Head of caudate nucleus (tissue), 42 donors: ENCODE data around the gene RMDN2.
A peak's percentile ranks its signal among the peaks of the same experiment; 100 is the strongest.

Source experiments
- DNase-seq, 42 donors: peaks; one replicate each; pipeline versions ENCODE4 v3.0.0 to v3.0.0-alpha.2; 2020 to 2021; ENCODE audit warnings: mixed read lengths in 7 of 42
- intact Hi-C: fragments of 100-400 bp; cut with DNase I; formaldehyde crosslinking; loops from one replicate; pipeline ENCODE4 v1.15.0; 2022

RMDN2 gene

DNA sequence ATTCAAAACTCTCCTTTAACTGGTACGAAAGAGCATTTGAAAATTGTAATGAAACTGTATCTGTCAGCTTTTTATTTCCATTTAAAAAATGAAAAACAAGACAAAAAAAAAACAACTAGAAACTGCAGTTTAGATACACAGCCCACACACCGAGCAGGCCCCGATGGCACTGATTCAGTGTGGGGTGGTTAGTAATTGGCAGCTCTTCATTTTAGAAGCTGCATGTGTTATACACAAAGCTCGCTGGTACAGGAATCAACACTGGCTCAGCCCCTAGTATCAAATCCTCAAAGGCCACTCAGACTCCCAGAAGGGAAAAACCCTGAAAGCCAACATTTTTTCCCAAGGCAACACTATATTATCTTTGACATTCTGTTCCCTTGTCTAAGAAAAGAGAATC, 30.5 kb upstream of the RMDN2 start:
- DNase-seq: no peak
- intact Hi-C loops: no loop called here

DNA sequence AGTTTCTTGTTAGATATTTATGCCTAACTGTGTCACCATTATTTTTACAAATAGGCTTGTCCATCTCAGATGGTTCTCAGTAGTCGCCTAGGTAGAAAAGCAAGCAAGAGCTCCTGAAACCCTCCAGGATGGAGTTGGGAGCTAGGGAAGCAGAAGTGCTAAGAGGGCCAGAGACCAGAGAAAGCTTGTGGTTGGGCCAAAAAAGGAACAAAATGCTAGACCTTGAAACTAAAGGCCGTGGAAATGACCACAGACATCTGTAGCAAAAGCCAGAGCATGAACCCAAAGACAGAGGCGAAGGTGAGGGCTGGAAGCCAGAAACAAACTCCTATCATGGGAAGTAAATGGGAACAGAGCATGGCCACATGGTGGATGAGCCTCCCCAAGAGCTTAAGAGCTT, 29.9 kb upstream of the RMDN2 start:
- peak in 2 of 42 donors; percentile 9 to 17 for DNase-seq
- intact Hi-C loops: no loop called here

DNA sequence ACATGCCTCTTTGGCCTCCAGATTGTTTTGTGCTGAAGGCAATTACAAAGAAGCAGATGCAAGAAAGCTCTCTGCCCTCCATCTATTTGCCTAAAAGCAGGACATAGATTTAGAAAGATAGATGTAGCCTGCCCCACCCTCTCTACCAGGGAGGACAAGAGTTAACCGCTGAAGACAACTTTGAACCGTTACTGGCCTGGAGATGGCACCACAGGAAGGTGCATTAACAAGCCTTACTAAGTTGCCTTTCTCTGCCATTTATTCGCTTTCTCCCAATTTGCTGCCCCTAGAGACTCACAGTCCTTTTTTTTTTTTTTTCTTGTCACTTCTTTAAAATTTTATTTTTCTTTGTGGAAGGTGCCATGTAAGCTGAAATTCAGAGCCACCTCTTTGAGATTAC, 28.8 kb upstream of the RMDN2 start:
- intact Hi-C loops: no loop called here

DNA sequence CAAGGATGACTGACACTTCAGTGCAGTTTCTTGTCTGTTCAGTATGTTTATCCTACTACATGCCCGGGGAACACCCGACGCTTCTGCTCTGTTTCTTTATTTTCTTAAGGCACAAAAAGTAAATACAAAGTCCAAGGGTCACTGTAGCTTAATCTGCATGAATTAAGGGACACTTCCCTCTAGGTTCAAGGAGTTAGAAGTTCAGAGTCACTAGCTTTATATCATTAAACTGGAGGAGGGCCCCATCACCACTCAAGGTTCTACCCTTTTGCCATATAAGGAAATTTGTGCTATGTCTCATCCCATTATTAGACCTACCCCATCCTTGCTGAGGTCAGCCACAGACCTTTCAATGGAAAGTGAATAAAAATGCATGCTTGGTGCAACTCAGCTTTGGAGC, 27.6 kb upstream of the RMDN2 start:
- no peak for DNase-seq
- intact Hi-C loops: no loop called here

More for the DNA sequence above, 28.8 kb upstream of the RMDN2 start:
- DNase-seq: no peak

DNA sequence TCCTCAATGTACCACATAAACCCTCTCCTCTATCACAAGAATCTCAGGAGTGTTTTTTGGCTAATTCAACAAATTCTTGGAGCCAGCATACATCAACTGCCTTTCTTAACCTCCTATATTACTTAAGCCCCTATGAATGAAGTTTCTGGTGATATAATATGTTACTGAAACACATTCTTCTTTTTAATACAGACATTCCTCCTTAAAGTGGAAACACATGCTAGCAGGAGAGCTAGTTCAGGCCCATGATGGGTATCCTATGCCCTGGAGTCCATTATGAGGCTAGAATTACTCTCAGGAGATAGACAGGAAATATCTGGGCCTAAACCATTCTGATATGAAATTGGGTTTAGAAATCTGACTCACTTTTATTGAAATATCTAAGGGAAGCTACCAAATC, 26.6 kb upstream of the RMDN2 start:
- intact Hi-C loops: no loop called here
- DNase-seq: no peak

DNA sequence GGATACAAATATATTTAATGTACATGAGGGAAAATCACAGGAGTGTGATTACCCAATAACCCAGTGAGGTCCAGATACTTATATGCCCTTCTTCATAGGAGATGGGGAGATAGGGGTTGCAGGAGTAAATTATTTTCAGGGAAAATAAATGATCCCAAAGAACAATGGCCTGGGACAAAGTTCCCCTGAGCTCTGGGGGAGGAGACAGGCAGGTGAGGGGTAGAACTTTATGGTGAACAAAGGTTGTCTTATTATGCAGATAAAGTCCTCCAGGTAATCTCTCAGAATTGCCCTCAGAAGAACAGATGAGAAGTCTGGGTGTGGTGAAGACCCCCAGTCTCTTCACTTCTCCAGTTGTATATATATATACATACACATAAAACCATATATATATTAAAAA, 22.1 kb upstream of the RMDN2 start:
- intact Hi-C loops: no loop called here
- DNase-seq: no peak

DNA sequence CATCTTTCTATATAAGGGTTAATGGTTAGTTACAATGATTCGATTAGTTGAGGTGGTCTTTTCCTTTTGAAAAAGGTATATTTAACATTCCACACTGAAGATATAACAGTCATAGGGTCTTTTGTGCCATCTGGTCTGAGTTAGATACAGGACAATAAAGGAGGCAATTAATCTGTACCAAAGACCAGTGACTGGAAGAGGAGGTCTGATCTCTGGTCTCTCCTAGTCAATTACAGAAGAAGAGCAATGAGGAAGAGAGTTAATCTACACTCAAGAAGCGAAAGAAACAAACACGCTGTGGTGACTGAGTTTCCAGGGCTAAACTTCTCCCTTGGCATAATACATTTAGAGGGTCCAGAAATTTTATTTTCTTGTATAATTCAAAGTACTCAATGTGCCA, 20.7 kb upstream of the RMDN2 start:
- DNase-seq: no peak
- intact Hi-C loops: no loop called here

DNA sequence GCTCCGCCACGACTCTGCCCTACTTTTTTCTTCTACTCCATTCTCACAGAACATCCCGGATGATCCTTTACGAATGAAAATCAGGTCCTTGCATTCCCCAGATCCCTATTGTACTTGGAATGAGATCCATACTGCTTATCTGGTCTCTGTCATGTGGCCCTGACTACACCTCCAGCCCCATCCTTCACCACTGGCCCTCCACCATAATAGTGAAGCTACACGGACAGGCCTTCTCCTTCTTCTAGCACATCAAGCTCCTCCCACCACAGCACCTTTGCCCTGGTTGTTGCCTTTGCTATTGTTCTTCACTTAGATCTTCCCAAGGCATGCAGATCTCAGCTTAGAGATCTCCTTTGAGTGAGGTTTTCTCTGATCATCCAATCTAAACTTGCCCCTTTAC, 20.1 kb upstream of the RMDN2 start:
- DNase-seq: no peak
- intact Hi-C loops: no loop called here

DNA sequence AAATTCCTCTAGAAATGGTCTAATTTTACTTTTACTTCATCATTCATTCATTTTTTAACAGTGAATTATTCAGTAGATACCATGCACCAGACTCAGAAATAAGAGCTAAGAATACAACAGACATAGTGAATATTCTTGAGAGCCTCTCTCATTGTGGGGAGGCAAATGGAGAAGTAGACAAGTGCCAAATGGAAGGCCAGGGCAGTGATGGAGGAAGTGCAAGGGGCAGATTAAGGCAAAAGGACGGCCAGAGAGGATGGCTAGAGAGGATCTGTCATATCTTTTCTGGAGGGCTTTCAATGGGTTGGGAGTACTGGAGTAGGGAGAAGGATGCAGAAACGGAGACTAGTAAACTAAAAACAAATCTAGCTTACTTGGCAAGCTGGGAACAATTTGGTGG, 19.0 kb upstream of the RMDN2 start:
- DNase-seq: no peak
- intact Hi-C loops: no loop called here

DNA sequence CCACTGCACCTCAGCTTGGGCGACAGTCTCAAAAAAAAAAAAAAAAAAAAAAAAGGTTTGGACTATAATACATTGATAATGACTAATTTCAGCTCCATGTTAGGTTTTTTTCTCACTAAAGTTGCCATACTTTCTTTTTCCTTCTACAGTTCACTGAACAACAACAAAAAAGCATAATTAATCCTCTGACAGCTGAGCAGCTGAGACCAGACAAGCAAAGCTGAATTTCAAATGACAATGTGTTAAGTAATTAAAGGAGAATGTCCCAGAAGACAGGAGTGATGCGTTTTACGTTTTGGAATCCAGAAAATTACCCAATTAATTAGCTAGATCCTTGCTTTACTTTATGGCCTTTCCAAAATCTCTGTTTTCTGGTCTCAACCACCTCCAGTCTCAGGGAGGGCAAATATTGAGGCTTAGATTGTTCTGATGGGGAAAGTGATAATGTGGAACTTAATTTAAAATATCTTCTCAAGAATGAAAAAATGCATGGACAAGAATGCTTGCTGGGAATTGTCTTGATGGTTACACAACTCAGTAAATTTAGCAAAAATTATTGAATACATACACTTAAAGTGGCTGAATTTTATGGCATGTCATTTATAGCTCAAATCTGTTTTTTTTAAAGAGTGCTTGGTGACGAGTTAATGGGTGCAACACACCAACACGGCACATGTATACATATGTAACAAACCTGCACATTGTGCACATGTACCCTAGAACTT, 17.4 kb upstream of the RMDN2 start:
- intact Hi-C loops: no loop called here
- DNase-seq: no peak

DNA sequence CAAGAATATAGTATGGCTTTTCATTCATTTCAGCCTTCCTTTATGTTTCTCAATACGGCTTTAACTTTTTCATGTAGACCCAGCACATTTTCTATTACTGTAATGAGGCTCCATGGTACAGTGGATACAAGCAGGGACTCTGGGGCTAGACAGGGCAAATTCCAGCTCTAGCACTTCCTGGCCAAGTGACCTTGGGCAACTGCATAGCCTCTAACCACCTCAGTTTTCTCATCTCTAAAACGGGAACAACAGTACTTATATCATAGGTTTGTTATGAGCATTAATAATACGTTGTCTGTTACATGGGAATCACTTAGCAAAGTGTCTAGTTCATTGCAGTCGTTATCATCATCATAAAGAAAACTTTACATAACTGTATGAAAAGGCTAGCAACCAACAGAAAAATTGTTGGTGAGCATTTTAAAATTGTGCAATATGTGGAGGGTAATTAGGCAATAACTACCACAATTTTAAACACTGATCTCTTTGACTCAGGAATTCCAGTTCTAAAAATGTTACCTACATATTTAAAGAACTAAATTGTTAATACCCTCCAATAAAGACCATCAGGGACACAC, 13.7 kb upstream of the RMDN2 start:
- intact Hi-C loops: no loop called here
- DNase-seq: no peak

DNA sequence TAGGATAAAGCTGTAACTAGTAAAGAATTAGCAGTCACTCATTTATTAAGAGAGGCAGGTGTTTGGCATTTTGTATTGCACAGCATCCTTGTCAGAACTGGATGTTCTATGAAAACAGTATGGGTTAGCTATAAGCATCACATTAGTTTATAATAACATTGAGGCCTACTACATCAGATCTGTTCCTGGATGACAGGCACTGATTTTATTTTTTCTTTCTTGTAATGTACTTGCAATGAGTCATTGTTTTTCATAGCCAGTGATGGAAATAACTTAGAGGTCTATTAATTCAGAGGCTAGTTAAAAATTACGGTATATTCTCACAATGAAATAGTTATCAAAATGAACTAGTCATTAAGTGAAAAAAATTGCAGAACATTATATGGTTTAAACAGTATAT, 13.0 kb upstream of the RMDN2 start:
- intact Hi-C loops: no loop called here
- no peak for DNase-seq

DNA sequence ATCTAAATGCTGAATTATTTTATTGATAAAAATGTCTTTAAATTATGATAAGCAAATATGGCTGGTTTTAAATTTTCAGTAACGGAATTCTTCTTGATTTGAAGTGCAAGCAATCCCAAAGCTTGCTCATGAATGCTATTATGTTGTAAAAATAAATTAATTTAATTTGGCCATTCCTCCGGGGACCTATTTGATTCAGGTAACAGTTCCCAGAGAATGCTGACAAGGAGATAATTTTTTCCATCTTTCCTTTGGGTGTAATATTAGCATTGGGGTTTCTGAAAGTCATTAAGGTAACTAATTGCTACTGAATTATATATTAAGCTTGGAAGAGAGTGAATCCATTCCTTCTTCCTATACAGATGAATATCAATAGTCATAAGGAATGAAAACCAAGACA, 12.5 kb upstream of the RMDN2 start:
- no peak for DNase-seq
- intact Hi-C loops: no loop called here

DNA sequence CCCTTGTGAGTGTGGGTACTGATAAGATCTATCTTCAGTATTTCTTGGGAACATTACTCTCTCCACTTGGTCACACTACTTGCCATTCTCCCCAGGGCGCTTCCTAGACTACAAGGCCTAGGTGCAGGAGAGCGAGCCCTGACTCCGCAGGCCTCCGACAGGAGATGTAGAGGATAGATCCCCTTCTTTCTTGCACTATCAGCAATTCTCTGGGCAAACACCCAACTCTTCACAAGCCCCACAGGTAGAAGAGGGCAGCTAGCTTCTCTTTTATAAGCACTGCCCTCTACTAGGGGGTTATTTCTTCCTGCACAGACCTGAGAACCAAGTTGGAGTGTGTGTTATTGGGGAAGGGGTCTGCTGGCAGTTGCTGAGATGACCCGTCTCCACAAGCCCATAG, 10.7 kb upstream of the RMDN2 start:
- intact Hi-C loops: no loop called here
- DNase-seq: no peak

DNA sequence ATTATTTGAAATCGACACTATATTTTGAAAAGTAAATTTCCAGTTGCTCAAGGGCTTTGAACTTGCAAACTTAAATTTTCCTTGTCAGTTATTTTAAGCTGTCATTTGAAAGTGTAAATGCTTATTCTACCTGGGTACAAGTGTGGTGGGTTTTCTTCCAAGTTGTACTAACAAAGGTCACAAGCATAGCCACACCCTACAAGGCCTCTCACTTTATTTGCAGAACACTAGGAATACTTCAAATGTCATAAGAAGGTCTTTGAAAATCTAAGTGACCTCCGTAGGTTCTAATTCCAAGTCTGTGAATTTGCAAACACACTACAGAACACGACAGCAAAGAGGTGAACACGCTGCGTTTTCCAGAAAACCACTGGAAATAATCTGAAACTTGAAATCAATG, 9.3 kb upstream of the RMDN2 start:
- intact Hi-C loops: no loop called here
- no peak for DNase-seq

DNA sequence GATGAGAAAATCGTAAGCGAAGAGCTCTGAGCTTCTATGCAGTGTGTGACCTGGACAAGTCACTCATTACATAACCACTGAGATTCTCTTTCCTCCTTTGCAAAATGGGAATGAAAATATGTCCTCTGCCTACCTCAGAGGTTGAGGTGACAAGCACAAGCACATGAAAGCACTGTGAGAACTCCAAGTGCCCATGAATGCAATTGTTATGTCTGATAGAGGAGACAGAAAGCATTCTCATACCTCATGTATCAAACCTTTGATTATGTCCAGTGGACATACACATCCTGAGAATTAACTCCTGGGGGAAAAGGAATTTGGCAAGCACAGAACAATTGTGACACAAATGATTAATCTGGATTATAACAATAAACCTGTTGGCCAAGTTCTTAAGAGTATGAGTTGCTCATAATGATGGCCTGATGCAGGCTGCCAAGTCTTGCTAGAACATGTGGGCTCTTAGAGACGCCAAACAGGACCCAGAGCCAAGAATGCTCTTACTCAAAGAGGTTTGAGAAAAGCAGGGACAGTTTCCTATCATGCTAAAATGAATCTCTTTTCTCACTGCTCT, 8.5 kb upstream of the RMDN2 start:
- DNase-seq: peak in 4 of 42 donors; percentile 16 to 57 (median 21)
- intact Hi-C loops: no loop called here

DNA sequence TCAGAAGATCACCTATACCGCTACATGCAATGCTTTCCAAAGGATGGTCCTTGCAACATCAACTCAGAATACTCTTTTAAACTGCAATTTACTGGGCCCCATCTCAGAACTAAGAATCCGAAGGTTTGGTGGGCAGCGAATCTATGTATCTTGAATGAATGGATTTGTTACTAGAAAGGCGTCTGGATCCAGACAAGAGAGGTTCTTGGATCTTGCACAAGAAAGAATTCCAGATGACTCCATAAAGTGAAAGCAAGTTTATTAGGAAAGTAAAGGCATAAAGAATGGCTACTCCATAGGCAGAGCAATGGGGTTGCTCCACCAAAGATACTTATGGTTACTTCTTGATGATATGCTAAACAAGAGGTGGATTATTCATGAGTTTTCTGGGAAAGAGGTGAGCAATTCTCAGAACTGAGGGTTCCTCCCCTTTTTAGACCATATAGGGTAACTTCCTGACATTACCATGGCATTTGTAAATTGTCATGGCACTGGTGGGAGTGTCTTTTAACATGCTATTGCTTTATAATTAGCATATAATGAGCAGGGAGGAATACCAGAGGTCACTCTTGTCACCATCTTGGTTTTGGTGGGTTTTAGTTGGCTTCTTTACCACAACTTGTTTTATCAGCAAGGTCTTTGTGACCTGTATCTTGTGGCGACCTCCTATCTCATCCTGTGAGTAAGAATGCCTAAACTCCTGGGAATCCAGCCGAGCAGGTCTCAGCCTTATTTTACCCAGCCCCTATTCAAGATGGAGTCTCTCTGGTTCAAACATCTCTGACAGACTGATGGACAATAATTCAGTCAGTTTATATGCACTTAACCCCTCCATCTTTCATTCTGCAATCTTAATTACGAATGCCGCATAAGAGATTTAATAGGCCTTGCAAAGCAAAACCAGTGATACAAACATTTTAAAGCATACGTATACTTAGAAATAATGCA, 7.5 kb upstream of the RMDN2 start:
- intact Hi-C loops: no loop called here

DNA sequence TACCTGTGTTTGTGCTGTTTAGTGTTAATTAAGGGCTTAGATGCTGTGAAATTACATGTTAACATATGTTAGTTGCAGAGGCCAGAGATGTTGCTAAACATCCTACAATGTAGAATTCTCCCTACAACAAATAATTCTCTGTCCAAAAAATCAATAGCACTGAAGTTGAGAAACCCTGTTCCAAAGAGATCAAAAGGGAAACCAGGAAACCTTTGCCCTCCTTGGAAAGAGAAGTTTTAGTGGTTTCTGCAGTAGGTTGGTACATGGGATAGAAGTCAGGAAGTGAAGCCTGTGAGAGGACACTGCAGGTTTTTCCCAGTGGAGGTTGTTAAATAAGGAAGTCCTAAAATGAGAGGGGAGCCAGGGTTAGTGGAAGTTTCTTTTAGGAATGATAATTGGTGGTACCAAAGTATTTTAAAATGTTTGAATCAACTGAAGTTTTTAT, 6.3 kb upstream of the RMDN2 start:
- intact Hi-C loops: no loop called here
- no peak for DNase-seq

More for the DNA sequence above, 7.5 kb upstream of the RMDN2 start:
- DNase-seq: no peak

DNA sequence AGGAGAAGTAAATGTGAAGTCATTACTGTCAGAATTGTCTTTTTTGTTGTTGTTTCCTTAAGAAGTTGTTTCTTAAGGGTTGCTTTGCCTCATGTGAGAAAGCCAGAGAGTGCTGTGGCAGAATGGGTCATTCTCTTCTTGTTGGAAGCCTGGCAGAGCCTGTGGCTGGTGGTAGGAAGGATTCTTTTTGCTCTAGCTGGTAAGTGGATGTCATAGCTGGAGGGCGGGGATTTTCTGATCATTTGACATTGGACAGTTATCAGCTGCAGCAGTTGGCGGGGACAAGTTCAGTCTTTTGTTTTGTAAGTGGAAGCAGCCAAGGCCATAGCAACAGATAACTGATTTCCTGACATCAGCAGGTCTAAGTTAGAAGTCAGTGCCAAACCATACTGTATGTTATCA, 5.5 kb upstream of the RMDN2 start:
- intact Hi-C loops: no loop called here

DNA sequence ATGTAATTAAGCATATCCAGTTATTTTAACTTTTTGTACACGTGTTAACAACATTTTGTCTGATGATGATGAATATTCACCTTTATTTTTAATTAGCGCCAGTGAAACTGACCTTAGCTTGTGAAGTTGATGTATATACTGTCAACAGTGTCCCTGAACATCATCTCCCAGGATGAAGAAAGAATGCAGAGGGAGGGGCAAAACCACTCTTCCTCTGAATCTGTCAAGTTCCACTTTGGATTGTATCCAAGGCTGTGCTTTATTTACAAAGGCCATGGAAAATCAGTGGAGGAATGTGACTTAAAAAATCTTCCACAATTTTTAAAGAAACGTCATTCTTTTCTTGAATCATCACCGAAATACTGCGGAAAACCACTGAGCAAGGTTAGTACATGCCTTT, 4.5 kb upstream of the RMDN2 start:
- DNase-seq: no peak
- intact Hi-C loops: no loop called here

More for the DNA sequence above, 5.5 kb upstream of the RMDN2 start:
- no peak for DNase-seq
